A549 treated with ZK216348 at 1 μM for 4 hours (cell line): Measurements from ENCODE around the gene FOXO3. TPM values are rescaled to one million over a fixed set of nuclear protein-coding genes. Genes with fewer than 3 reads are reported as not detected.

Source experiments
- total RNA-seq: library from RNA; stranded (reverse); fragments of 200-300 nt; extraction: Qiagen RNA extraction; gene quantifications from 5 replicates; pipeline ENCODE4 v1.2.3, GENCODE V29; 2022; ENCODE audit warnings: low read depth

Gene FOXO3
- 5.5 to 9.3 TPM (median 8.3 TPM) in 5 replicates for total RNA-seq

DNA sequence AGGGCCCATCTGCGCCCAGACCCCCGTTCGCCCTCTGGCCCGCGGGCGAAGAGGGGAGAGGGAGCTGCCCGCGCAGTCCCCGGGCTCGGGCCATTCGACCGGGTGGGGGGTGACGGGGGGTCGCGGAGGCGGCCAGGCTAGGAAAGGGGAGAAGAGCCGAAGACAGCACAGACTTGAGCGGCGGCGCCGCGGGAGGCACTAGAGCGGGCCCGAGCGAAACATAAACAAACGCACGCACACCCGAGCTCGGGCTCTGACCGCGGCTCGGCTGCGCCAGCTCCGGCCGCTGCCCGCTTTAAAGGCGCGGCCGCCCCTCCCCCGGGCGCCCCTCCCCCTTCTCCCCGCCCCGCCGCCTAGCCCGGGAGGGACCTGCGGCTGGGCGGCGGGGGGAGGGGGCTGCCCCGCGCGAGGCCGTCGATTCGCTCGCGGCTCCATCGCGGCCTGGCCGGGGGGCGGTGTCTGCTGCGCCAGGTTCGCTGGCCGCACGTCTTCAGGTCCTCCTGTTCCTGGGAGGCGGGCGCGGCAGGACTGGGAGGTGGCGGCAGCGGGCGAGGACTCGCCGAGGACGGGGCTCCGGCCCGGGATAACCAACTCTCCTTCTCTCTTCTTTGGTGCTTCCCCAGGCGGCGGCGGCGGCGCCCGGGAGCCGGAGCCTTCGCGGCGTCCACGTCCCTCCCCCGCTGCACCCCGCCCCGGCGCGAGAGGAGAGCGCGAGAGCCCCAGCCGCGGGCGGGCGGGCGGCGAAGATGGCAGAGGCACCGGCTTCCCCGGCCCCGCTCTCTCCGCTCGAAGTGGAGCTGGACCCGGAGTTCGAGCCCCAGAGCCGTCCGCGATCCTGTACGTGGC, at the start of gene FOXO3:
Gene FOXO3, plus strand, starts transcription at position 455 of the 846 bp plus-strand sequence. Its CDS starts 292 bp downstream, at position 747.

